HEK293T (cell line): ENCODE measurements around the gene ANKS1B.

Source experiments
- ARNT ChIP-seq: fragments of 450-650 bp; IDR thresholded peaks from 2 replicates; pipeline ENCODE4 v1.6.1; 2017; ENCODE audit warnings: mild to moderate bottlenecking
- BHLHE40 ChIP-seq: fragments of 450-650 bp; IDR thresholded peaks from 2 replicates; pipeline ENCODE4 v1.6.1; 2016; ENCODE audit warnings: mild to moderate bottlenecking, moderate library complexity, borderline replicate concordance
- ELF4 ChIP-seq: fragments of 450-650 bp; IDR thresholded peaks from 2 replicates; pipeline ENCODE4 v1.6.1; 2017; ENCODE audit warnings: antibody characterized with exemption
- FOXA1 ChIP-seq: fragments of 450-650 bp; IDR thresholded peaks from 2 replicates; pipeline ENCODE4 v1.6.1; 2016; ENCODE audit warnings: mild to moderate bottlenecking
- FOXK2 ChIP-seq: fragments of 450-650 bp; IDR thresholded peaks from 2 replicates; pipeline ENCODE4 v1.6.1; 2016; ENCODE audit warnings: mild to moderate bottlenecking
- FOXM1 ChIP-seq: fragments of 450-650 bp; IDR thresholded peaks from 2 replicates; pipeline ENCODE4 v1.6.1; 2017; ENCODE audit warnings: mild to moderate bottlenecking, borderline replicate concordance
- HDGF ChIP-seq: fragments of 450-650 bp; IDR thresholded peaks from 2 replicates; pipeline ENCODE4 v1.6.1; 2017; ENCODE audit warnings: antibody characterized with exemption, borderline replicate concordance
- L3MBTL2 ChIP-seq: fragments of 450-650 bp; conservative IDR thresholded peaks from 2 replicates; pipeline ENCODE4 v1.6.1; 2016; ENCODE audit warnings: mild to moderate bottlenecking
- LEF1 ChIP-seq: fragments of 450-650 bp; IDR thresholded peaks from 2 replicates; pipeline ENCODE4 v1.6.1; 2017; ENCODE audit warnings: mild to moderate bottlenecking, borderline replicate concordance
- SP1 ChIP-seq: fragments of 450-650 bp; IDR thresholded peaks from 2 replicates; pipeline ENCODE4 v1.6.1; 2017
- SUZ12 ChIP-seq: fragments of 450-650 bp; IDR thresholded peaks from 2 replicates; pipeline ENCODE4 v1.6.1; 2016; ENCODE audit warnings: mild to moderate bottlenecking
- TARDBP ChIP-seq: fragments of 450-650 bp; IDR thresholded peaks from 2 replicates; pipeline ENCODE4 v1.6.1; 2016
- ZNF384 ChIP-seq: fragments of 450-650 bp; IDR thresholded peaks from 2 replicates; pipeline ENCODE4 v1.6.1; 2016
- TF ChIP-seq, protein P1 (sequence below): fragments of 450-650 bp; IDR thresholded peaks from 2 replicates; pipeline ENCODE4 v1.6.1; 2016

DNA sequence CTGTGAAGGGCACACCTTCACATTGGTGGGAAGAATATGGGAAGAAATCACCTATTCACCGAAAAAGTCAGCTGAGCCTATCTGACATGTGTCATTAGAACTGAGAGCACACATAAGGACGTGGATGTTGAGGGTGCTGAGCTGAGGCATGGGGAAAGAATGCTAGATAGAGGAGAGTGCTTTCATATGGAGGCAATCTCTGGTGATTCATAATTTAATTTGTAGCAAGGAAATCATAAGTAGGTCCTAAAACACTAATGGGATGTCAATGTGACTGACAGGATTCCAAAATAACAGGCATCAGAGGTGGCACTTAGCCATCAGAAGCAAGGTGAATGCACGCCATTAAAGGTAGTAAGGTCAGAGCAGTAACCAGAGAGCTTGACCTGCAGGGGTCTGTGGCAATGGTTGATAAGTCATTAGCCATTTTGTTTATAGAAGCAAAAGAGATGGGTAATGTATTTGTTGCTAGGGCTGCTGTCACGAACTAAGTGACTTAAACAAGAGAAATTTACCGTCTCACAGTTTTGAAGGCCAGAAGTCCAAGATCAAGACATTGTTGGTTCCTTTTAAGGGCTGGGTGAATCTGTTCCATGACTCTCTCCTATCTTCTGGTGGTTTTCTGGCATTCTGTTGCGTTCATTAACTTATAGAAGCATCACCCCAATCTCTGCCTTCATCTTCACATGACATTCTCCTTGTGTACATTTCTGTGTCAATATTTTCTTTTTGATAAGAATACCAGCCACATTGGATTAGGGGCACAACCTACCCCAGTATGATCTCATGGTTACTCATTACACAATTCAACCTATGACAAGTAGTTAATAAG, 69.3 kb downstream of the ANKS1B start:
- no peak for TF ChIP-seq BHLHE40
- TF ChIP-seq HDGF = no peak
- TF ChIP-seq, protein P1, sequence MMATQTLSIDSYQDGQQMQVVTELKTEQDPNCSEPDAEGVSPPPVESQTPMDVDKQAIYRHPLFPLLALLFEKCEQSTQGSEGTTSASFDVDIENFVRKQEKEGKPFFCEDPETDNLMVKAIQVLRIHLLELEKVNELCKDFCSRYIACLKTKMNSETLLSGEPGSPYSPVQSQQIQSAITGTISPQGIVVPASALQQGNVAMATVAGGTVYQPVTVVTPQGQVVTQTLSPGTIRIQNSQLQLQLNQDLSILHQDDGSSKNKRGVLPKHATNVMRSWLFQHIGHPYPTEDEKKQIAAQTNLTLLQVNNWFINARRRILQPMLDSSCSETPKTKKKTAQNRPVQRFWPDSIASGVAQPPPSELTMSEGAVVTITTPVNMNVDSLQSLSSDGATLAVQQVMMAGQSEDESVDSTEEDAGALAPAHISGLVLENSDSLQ = no peak
- no peak for TF ChIP-seq LEF1
- no peak for TF ChIP-seq ZNF384
- no peak for TF ChIP-seq ARNT
- TF ChIP-seq L3MBTL2 = no peak
- TF ChIP-seq SP1 = no peak
- no peak for TF ChIP-seq FOXK2
- no peak for TF ChIP-seq FOXM1
- no peak for TF ChIP-seq TARDBP
- TF ChIP-seq SUZ12 = no peak
- TF ChIP-seq ELF4 = no peak
- TF ChIP-seq FOXA1 = no peak
